Measurements from ENCODE around the gene SORBS1.

- TF ChIP-seq CTCF (IDR thresholded peaks at IDR 0.05) (no peak), EZH2 (IDR thresholded peaks at IDR 0.05) (no peak), EZH2phosphoT487 (IDR thresholded peaks at IDR 0.05) (no peak)
Measured at GRCh38 chr10:95397747-95398146, 163.4 kb downstream of the SORBS1 start.

All from neural progenitor cell (in vitro differentiated cells).